ENCODE data around the gene MSANTD1. TPM values are rescaled to one million over a fixed set of nuclear protein-coding genes. Genes with fewer than 3 reads are reported as not detected.

MSANTD1 gene
- total RNA-seq, 4 donors from 2014 or later, result 0.36 to 0.72 TPM; not detected in 2

- WGBS, result 60% methylated on average over 6 of the region's 9 CpGs
- DNase-seq (ENCODE audit: low spot score in 2 of 2), result no peak
- no peaks in the 10 kb centered on the region for H3K9me3 ChIP-seq
- TF ChIP-seq POLR2A (IDR thresholded peaks at IDR 0.05), result no peak
- TF ChIP-seq POLR2AphosphoS5 (IDR thresholded peaks at IDR 0.05), result no peak
- no peak for TF ChIP-seq EP300 (IDR thresholded peaks at IDR 0.05)
- no peak for TF ChIP-seq CTCF (IDR thresholded peaks at IDR 0.05)
- peaks cover 94% of the 10 kb centered on the region for H3K36me3 ChIP-seq
- H3K4me3 ChIP-seq, result no peak overlapping the region
- no peaks in the 10 kb centered on the region for H3K4me1 ChIP-seq
- no peaks in the 10 kb centered on the region for H3K27me3 ChIP-seq
- H3K27ac ChIP-seq, result no peak overlapping the region
Observed at GRCh38 chr4:3231471-3231870, 17.5 kb upstream of the MSANTD1 start.

GRCh38 chr4:3232001-3232400 is 17.0 kb upstream of the MSANTD1 start:
- WGBS, result 91% methylated on average over 16 of the region's 16 CpGs
- H3K4me3 ChIP-seq, result no peak overlapping the region
- no peaks in the 10 kb centered on the region for H3K27me3 ChIP-seq
- no peaks in the 10 kb centered on the region for H3K4me1 ChIP-seq
- H3K27ac ChIP-seq, result no peak overlapping the region
- no peak for TF ChIP-seq POLR2AphosphoS5 (IDR thresholded peaks at IDR 0.05)
- no peak for TF ChIP-seq POLR2A (IDR thresholded peaks at IDR 0.05)
- TF ChIP-seq EP300 (IDR thresholded peaks at IDR 0.05), result no peak
- TF ChIP-seq CTCF (IDR thresholded peaks at IDR 0.05), result no peak
- no peak for DNase-seq (ENCODE audit: low spot score in 2 of 2)
- no peaks in the 10 kb centered on the region for H3K9me3 ChIP-seq
- peaks cover 94% of the 10 kb centered on the region for H3K36me3 ChIP-seq

GRCh38 chr4:3232871-3233271 is 16.1 kb upstream of the MSANTD1 start:
- H3K9me3 ChIP-seq, result no peaks in the 10 kb centered on the region
- no peak overlapping the region for H3K4me3 ChIP-seq
- WGBS, result 80% methylated on average over 6 of the region's 15 CpGs
- no peak for TF ChIP-seq POLR2A (IDR thresholded peaks at IDR 0.05)
- TF ChIP-seq CTCF (IDR thresholded peaks at IDR 0.05), result no peak
- no peak for TF ChIP-seq POLR2AphosphoS5 (IDR thresholded peaks at IDR 0.05)
- TF ChIP-seq EP300 (IDR thresholded peaks at IDR 0.05), result no peak
- H3K27me3 ChIP-seq, result no peaks in the 10 kb centered on the region
- no peak for DNase-seq (ENCODE audit: low spot score in 2 of 2)
- peaks cover 100% of the 10 kb centered on the region for H3K36me3 ChIP-seq
- H3K4me1 ChIP-seq, result no peaks in the 10 kb centered on the region
- no peak overlapping the region for H3K27ac ChIP-seq

- no peaks in the 10 kb centered on the region for H3K4me1 ChIP-seq
- peaks cover 100% of the 10 kb centered on the region for H3K36me3 ChIP-seq
- no peak overlapping the region for H3K4me3 ChIP-seq
- no peak overlapping the region for H3K27ac ChIP-seq
- H3K9me3 ChIP-seq, result no peaks in the 10 kb centered on the region
- DNase-seq (ENCODE audit: low spot score in 2 of 2), result no peak
- WGBS, result 90% methylated on average over 21 of the region's 21 CpGs
- TF ChIP-seq CTCF (IDR thresholded peaks at IDR 0.05) (no peak), POLR2AphosphoS5 (IDR thresholded peaks at IDR 0.05) (no peak), EP300 (IDR thresholded peaks at IDR 0.05) (no peak), POLR2A (IDR thresholded peaks at IDR 0.05) (no peak)
- no peaks in the 10 kb centered on the region for H3K27me3 ChIP-seq
Observed at GRCh38 chr4:3233391-3234071, 15.4 kb upstream of the MSANTD1 start.

GRCh38 chr4:3234171-3235029 is 14.6 kb upstream of the MSANTD1 start:
- no peak overlapping the region for H3K27ac ChIP-seq
- 89% methylated on average over 23 of the region's 23 CpGs for WGBS
- peaks cover 100% of the 10 kb centered on the region for H3K36me3 ChIP-seq
- no peak for DNase-seq (ENCODE audit: low spot score in 2 of 2)
- H3K4me3 ChIP-seq, result no peak overlapping the region
- no peaks in the 10 kb centered on the region for H3K27me3 ChIP-seq
- TF ChIP-seq EP300 (IDR thresholded peaks at IDR 0.05), result no peak
- no peak for TF ChIP-seq POLR2A (IDR thresholded peaks at IDR 0.05)
- no peak for TF ChIP-seq CTCF (IDR thresholded peaks at IDR 0.05)
- no peak for TF ChIP-seq POLR2AphosphoS5 (IDR thresholded peaks at IDR 0.05)
- H3K4me1 ChIP-seq, result no peaks in the 10 kb centered on the region
- no peaks in the 10 kb centered on the region for H3K9me3 ChIP-seq

Data from suprapubic skin (tissue), 4 donors.